Activated effector memory CD4-positive, alpha-beta T cell treated with Interleukin-2 at 50 U/mL for 16 hours (primary cell): Measurements from ENCODE around the gene KIF11.
"Not testable (repeated sequence)": the region's sequence is repeated elsewhere in the genome, so short reads cannot be mapped to it uniquely, and the experiment has no call there.

Experiments
- DNase-seq: peaks from one replicate; pipeline ENCODE4 v3.0.0-alpha.2; 2020

The KIF11 gene

GRCh38 chr10:92592761-92593618 is at the start of gene KIF11:
KIF11 (plus strand) TSS chr10:92593130; CDS start chr10:92593376, 246 bp downstream.
- DNase-seq = peak; percentile 95

GRCh38 chr10:92544296-92544695 is 48.6 kb upstream of the KIF11 start:
- DNase-seq = no peak

GRCh38 chr10:92545556-92545955 is 47.4 kb upstream of the KIF11 start:
- DNase-seq = no peak

GRCh38 chr10:92547676-92548075 is 45.3 kb upstream of the KIF11 start:
- no peak for DNase-seq

- no peak for DNase-seq
These were observed 42.0 kb upstream of the KIF11 start for GRCh38 chr10:92550924-92551323.

GRCh38 chr10:92552310-92552709 is 40.6 kb upstream of the KIF11 start:
- DNase-seq = no peak

- no peak for DNase-seq
These were observed 39.0 kb upstream of the KIF11 start for GRCh38 chr10:92553959-92554358.

GRCh38 chr10:92559046-92559445 is 33.9 kb upstream of the KIF11 start:
- DNase-seq = no peak

GRCh38 chr10:92562424-92562823 is 30.5 kb upstream of the KIF11 start:
- DNase-seq = no peak

- DNase-seq = no peak
These were observed 24.9 kb upstream of the KIF11 start for GRCh38 chr10:92567952-92568600.

GRCh38 chr10:92569071-92569470 is 23.9 kb upstream of the KIF11 start:
- DNase-seq = no peak

- DNase-seq = not testable (repeated sequence)
These were observed 23.3 kb upstream of the KIF11 start for GRCh38 chr10:92569663-92570062.

- DNase-seq = no peak
These were observed 21.3 kb upstream of the KIF11 start for GRCh38 chr10:92571649-92572048.

GRCh38 chr10:92572362-92573090 is 20.4 kb upstream of the KIF11 start:
- DNase-seq = no peak

GRCh38 chr10:92573091-92573797 is 19.7 kb upstream of the KIF11 start:
- DNase-seq = peak; percentile 19

GRCh38 chr10:92573798-92574547 is 19.0 kb upstream of the KIF11 start, which contains the start of gene IDE:
IDE (minus strand) TSS chr10:92574093; CDS start chr10:92574019, 74 bp downstream.
- DNase-seq = peak; percentile 74

- no peak for DNase-seq
These were observed 18.2 kb upstream of the KIF11 start for GRCh38 chr10:92574548-92575261.

GRCh38 chr10:92575961-92576360 is 17.0 kb upstream of the KIF11 start:
- no peak for DNase-seq

- not testable (repeated sequence) for DNase-seq
These were observed 10.6 kb upstream of the KIF11 start for GRCh38 chr10:92582347-92582746.

- DNase-seq = no peak
These were observed 2.0 kb upstream of the KIF11 start for GRCh38 chr10:92590623-92591549.
